IMR-90 (cell line): ENCODE data around the gene CASP2. TPM values are rescaled to one million over a fixed set of nuclear protein-coding genes. Genes with fewer than 3 reads are reported as not detected.

ENCODE experiments used
- ATAC-seq: fragments of 200-7000 bp; cut with Tn5 transposase; 2 replicates; pipeline ENCODE4 v1.9.1; 2020; ENCODE audit warnings: low read depth, mild to moderate bottlenecking, moderate library complexity
- BruUV-seq: library from RNA; stranded (reverse); fragments of 400-500 nt; replicated peaks from 2 replicates; lab custom pipeline; 2021; lab: Mats Ljungman, UMichigan
- CTCF ChIA-PET: fragments of 300-600 bp; formaldehyde crosslinking; extraction: SDS; loops from one replicate; lab custom pipeline; 2021; ENCODE audit warnings: antibody characterized with exemption; lab: Yijun Ruan, JAX
- POLR2A ChIA-PET: fragments of 300-600 bp; sonication (Branson Sonifier 250); formaldehyde crosslinking; loops from one replicate; lab custom pipeline; 2022; ENCODE audit warnings: antibody characterized with exemption; ENCODE audit not compliant: unreplicated experiment; lab: Charles Lee
- DNase-seq: peaks from one replicate; pipeline ENCODE4 v3.0.0; 2013
- H2AFZ ChIP-seq: replicated peaks from 2 replicates; pipeline ENCODE3; 2013; ENCODE audit warnings: low read length, mild to moderate bottlenecking; ENCODE audit not compliant: poor library complexity
- H2AK5ac ChIP-seq: 2 replicates; pipeline ENCODE4 v1.6.1; 2013; ENCODE audit warnings: low read depth, low read length, inconsistent platforms
- H2AK9ac ChIP-seq: replicated peaks from 2 replicates; pipeline ENCODE3; 2013; ENCODE audit warnings: mild to moderate bottlenecking, low read depth, low read length, moderate library complexity; ENCODE audit not compliant: poor library complexity
- H2BK120ac ChIP-seq: 2 replicates; pipeline ENCODE4 v1.6.1; 2013; ENCODE audit warnings: low read depth, low read length, inconsistent platforms
- H2BK15ac ChIP-seq: 3 replicates; pipeline ENCODE4 v1.6.1; 2013; ENCODE audit warnings: low read depth, low read length, inconsistent platforms
- H2BK20ac ChIP-seq: 2 replicates; pipeline ENCODE4 v1.6.1; 2013; ENCODE audit warnings: low read depth, mild to moderate bottlenecking, inconsistent platforms, low read length, moderate library complexity
- H2BK5ac ChIP-seq: 2 replicates; pipeline ENCODE4 v1.6.1; 2013; ENCODE audit warnings: mild to moderate bottlenecking, low read depth, low read length, inconsistent platforms; ENCODE audit not compliant: poor library complexity, severe bottlenecking
- H3K14ac ChIP-seq: replicated peaks from 2 replicates; pipeline ENCODE4 v1.6.1; 2013; ENCODE audit warnings: low read depth, low read length, inconsistent platforms
- H3K18ac ChIP-seq: 2 replicates; pipeline ENCODE4 v1.6.1; 2013; ENCODE audit warnings: low read depth, low read length, control low read depth
- H3K23ac ChIP-seq: 2 replicates; pipeline ENCODE4 v1.6.1; 2013; ENCODE audit warnings: low read depth, low read length, inconsistent platforms
- H3K27ac ChIP-seq: 2 replicates; pipeline ENCODE4 v1.5.1; 2013; ENCODE audit warnings: mild to moderate bottlenecking, control low read depth, low read length; ENCODE audit not compliant: insufficient read depth
- H3K27me3 ChIP-seq: 2 replicates; pipeline ENCODE4 v1.6.1; 2013; ENCODE audit warnings: low read length; ENCODE audit not compliant: control insufficient read depth, insufficient read depth
- H3K36me3 ChIP-seq: 2 replicates; pipeline ENCODE4 v1.6.1; 2013; ENCODE audit warnings: low read length, mixed read lengths; ENCODE audit not compliant: control insufficient read depth, insufficient read depth
- H3K4ac ChIP-seq: 2 replicates; pipeline ENCODE4 v1.6.1; 2013; ENCODE audit warnings: low read depth, low read length, inconsistent platforms
- H3K4me1 ChIP-seq: 2 replicates; pipeline ENCODE4 v1.6.1; 2013; ENCODE audit warnings: low read length, mixed read lengths; ENCODE audit not compliant: control insufficient read depth, insufficient read depth
- H3K4me2 ChIP-seq: 2 replicates; pipeline ENCODE4 v1.6.1; 2013; ENCODE audit warnings: low read depth, mild to moderate bottlenecking, control low read depth, low read length, moderate library complexity
- H3K4me3 ChIP-seq: 2 replicates; pipeline ENCODE4 v1.5.1; 2013; ENCODE audit warnings: low read depth, mild to moderate bottlenecking, control low read depth, low read length, moderate library complexity; ENCODE audit not compliant: insufficient read depth
- H3K56ac ChIP-seq: 2 replicates; pipeline ENCODE4 v1.6.1; 2013; ENCODE audit warnings: low read length, inconsistent platforms; ENCODE audit not compliant: insufficient read depth; ENCODE audit errors: extremely low read depth
- H3K79me1 ChIP-seq, 2 experiments: 2 replicates each; pipeline ENCODE4 v1.6.1; 2013; ENCODE audit warnings: low read length in 2 of 2, inconsistent platforms in 1 of 2, low read depth in 1 of 2
- H3K9ac ChIP-seq: 2 replicates; pipeline ENCODE4 v1.6.1; 2013; ENCODE audit warnings: low read depth, low read length, control low read depth
- H3K9me1 ChIP-seq: 2 replicates; pipeline ENCODE4 v1.6.1; 2013; ENCODE audit warnings: low read length, inconsistent platforms; ENCODE audit not compliant: insufficient read depth
- H3K9me3 ChIP-seq: 2 replicates; pipeline ENCODE4 v1.6.1; 2013; ENCODE audit warnings: low read length; ENCODE audit not compliant: control insufficient read depth, insufficient read depth
- H4K20me1 ChIP-seq: 2 replicates; pipeline ENCODE4 v1.6.1; 2013; ENCODE audit warnings: low read length, inconsistent platforms; ENCODE audit not compliant: insufficient read depth
- H4K5ac ChIP-seq: 2 replicates; pipeline ENCODE4 v1.6.1; 2013; ENCODE audit warnings: mild to moderate bottlenecking, low read depth, low read length, control low read depth
- H4K8ac ChIP-seq, 2 experiments: 2 replicates each; pipeline ENCODE4 v1.6.1; 2013; ENCODE audit warnings: low read depth in 2 of 2, low read length in 2 of 2, control low read depth in 1 of 2, inconsistent platforms in 1 of 2
- H4K91ac ChIP-seq: 2 replicates; pipeline ENCODE4 v1.6.1; 2013; ENCODE audit warnings: low read depth, low read length, inconsistent platforms; ENCODE audit not compliant: insufficient read depth
- BHLHE40 ChIP-seq: fragments of 150-350 bp; IDR thresholded peaks from 2 replicates; pipeline ENCODE4 v1.6.1; 2016; ENCODE audit warnings: mild to moderate bottlenecking, low read depth, low read length
- CEBPB ChIP-seq: IDR thresholded peaks from 2 replicates; pipeline ENCODE4 v1.6.1; 2012; ENCODE audit warnings: low read depth, low read length, improper control_type of control experiment
- ELK1 ChIP-seq: fragments of 150-350 bp; IDR thresholded peaks from 2 replicates; pipeline ENCODE4 v1.6.1; 2016; ENCODE audit warnings: low read depth, mild to moderate bottlenecking, low read length, moderate library complexity, borderline replicate concordance
- MXI1 ChIP-seq: IDR thresholded peaks from 2 replicates; pipeline ENCODE4 v1.6.1; 2012; ENCODE audit warnings: low read depth, mild to moderate bottlenecking, low read length, moderate library complexity, borderline replicate concordance
- NFE2L2 ChIP-seq: fragments of 150-350 bp; IDR thresholded peaks from 2 replicates; pipeline ENCODE4 v1.6.1; 2016; ENCODE audit warnings: low read depth, mild to moderate bottlenecking, low read length
- POLR2A ChIP-seq: IDR thresholded peaks from 2 replicates; pipeline ENCODE4 v1.6.1; 2012; ENCODE audit warnings: mild to moderate bottlenecking, low read depth, low read length
- RCOR1 ChIP-seq: IDR thresholded peaks from 2 replicates; pipeline ENCODE4 v1.6.1; 2012; ENCODE audit warnings: mild to moderate bottlenecking, low read length, improper control_type of control experiment; ENCODE audit not compliant: insufficient replicate concordance
- RFX5 ChIP-seq: IDR thresholded peaks from 2 replicates; pipeline ENCODE4 v1.8.0; 2012; ENCODE audit warnings: low read depth, mild to moderate bottlenecking, low read length, moderate library complexity
- SMC3 ChIP-seq: fragments of 150-350 bp; IDR thresholded peaks from 2 replicates; pipeline ENCODE4 v1.6.1; 2016; ENCODE audit warnings: low read depth, mild to moderate bottlenecking, antibody characterized with exemption, low read length, moderate library complexity
- USF2 ChIP-seq: fragments of 150-350 bp; IDR thresholded peaks from 2 replicates; pipeline ENCODE4 v1.6.1; 2017; ENCODE audit warnings: mild to moderate bottlenecking, antibody characterized with exemption, low read length, low read depth
- WGBS, 2 experiments: methylation state at CpG; one replicate each; pipeline versions ENCODE4 v1.1.5 to v1.1.7; 2013; ENCODE audit warnings: missing lambda C conversion rate in 2 of 2; ENCODE audit not compliant: insufficient read length in 1 of 2; ENCODE audit errors: extremely low coverage in 2 of 2; 5-methylcytosine and 5-hydroxymethylcytosine counted together
- dilution Hi-C: fragments of 300-500 bp; cut with HindIII; formaldehyde crosslinking; loops from one replicate; pipeline ENCODE4 v1.14.3; 2018; ENCODE audit warnings: low sequenced_read_pairs; ENCODE audit not compliant: unreplicated experiment
- in situ Hi-C: fragments of 300-500 bp; cut with MboI; formaldehyde crosslinking; loops from 3 replicates; pipeline ENCODE4 v1.14.3; 2019; ENCODE audit warnings: low sequenced_read_pairs, inconsistent platforms, mixed read lengths
- intact Hi-C: fragments of 100-400 bp; cut with micrococcal nuclease; formaldehyde crosslinking; loops from 2 replicates; pipeline ENCODE4 v1.10.0; 2022
- polyA plus RNA-seq, 3 experiments: library from polyadenylated mRNA; depleted of rRNA; stranded (reverse); fragments of >200 nt; gene quantifications; 2 replicates each; pipeline ENCODE4 v1.2.3, GENCODE V29; 2012; ENCODE audit warnings: low replicate concordance in 1 of 3
- total RNA-seq: library from RNA; depleted of rRNA; stranded (reverse); fragments of >200 nt; gene quantifications from 2 replicates; pipeline ENCODE4 v1.2.3, GENCODE V29; 2012

The CASP2 gene
- total and polyA plus RNA-seq, 2 of the 4 experiments (the other 2 are of a cell fraction): 15.4 to 25.6 TPM

- H3K56ac ChIP-seq: no peak overlapping the region
- no peak overlapping the region for H3K9ac ChIP-seq
- no peak overlapping the region for H2AFZ ChIP-seq
- H4K20me1 ChIP-seq: peaks cover 9% of the 10 kb centered on the region; the same call in 1 of the 2 replicates
- intact Hi-C loops (no loop called here), in situ Hi-C loops (no loop called here), dilution Hi-C loops (no loop called here)
- H2BK20ac ChIP-seq: no peak overlapping the region
- H3K4me1 ChIP-seq: peaks cover 5% of the 10 kb centered on the region; the same call in 1 of the 2 replicates
- H3K18ac ChIP-seq: no peak overlapping the region
- H3K9me3 ChIP-seq: no peaks in the 10 kb centered on the region
- H3K14ac ChIP-seq: no peak overlapping the region
- DNase-seq (no peak), ATAC-seq (no peak)
- no TSS peak for BruUV-seq
- H3K9me1 ChIP-seq: peaks cover 4% of the 10 kb centered on the region; the same call in 1 of the 2 replicates
- no peak overlapping the region for H4K5ac ChIP-seq
- H3K79me1 ChIP-seq: peaks cover 4 to 18% of the 10 kb centered on the region in 2 experiments; a peak in 2 of 4 replicates
- no peaks in the 10 kb centered on the region for H3K27me3 ChIP-seq
- no peak overlapping the region for H2BK120ac ChIP-seq
- no peak overlapping the region for H2BK5ac ChIP-seq
- no peak overlapping the region for H3K4me3 ChIP-seq
- H3K4ac ChIP-seq: no peak overlapping the region
- peaks cover 2% of the 10 kb centered on the region; the same call in 1 of the 2 replicates for H3K36me3 ChIP-seq
- no peak overlapping the region for H4K91ac ChIP-seq
- H2AK9ac ChIP-seq: peak overlapping the region; percentile 7
- H2AK5ac ChIP-seq: no peak overlapping the region
- no peak overlapping the region for H3K4me2 ChIP-seq
- no peak overlapping the region for H3K23ac ChIP-seq
- ChIA-PET POLR2A (no interaction called here), CTCF (interaction anchor here (0.7 kb wide), 1 partner anchor 13 kb away, joined by 3 read pairs; no protein-coding TSS in a partner anchor)
- H2BK15ac ChIP-seq: no peak overlapping the region
- TF ChIP-seq RFX5: no peak
- no peak for TF ChIP-seq RCOR1
- TF ChIP-seq USF2: no peak
- no peak for TF ChIP-seq MXI1
- no peak for TF ChIP-seq BHLHE40
- no peak for TF ChIP-seq ELK1
- TF ChIP-seq NFE2L2: no peak
- TF ChIP-seq POLR2A: no peak
- TF ChIP-seq SMC3: no peak
- no peak for TF ChIP-seq CEBPB
- H4K8ac ChIP-seq: no peak overlapping the region
- H3K27ac ChIP-seq: no peak overlapping the region
- no CpG with 5 or more reads among the region's 11 CpGs for WGBS, 2 experiments
Observed at GRCh38 chr7:143285806-143286521, 2.2 kb upstream of the CASP2 start.
